Measurements from ENCODE around the gene CRNN. TPM values are rescaled to one million over a fixed set of nuclear protein-coding genes. Genes with fewer than 3 reads are reported as not detected.

CRNN gene
- polyA plus RNA-seq, 2 of the 4 experiments (the other 2 are of a cell fraction): not detected

DNA sequence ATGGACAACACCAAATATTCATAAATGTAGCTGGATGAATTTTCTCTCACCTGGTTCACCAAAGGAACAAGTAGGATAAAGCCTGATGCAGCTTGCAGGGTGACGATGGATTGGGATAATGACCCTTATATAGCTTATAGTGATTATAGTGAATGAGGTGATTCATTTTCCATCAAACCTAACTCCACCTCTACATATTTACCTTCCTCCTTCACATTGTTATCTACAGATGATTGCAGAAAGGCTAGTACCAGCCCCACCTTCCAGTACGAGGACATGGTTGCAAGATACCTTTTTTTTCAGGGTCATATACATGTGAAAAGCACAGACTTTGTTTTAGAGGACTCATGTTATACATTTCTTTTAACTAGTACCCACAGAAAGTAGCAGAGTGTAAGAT is 54.2 kb downstream of the CRNN start, which contains the start of gene FLG2:
Gene FLG2 (minus strand): TSS at position 101 of the 400 bp plus-strand sequence. CDS start 1,122 bp downstream, outside the sequence.
- CTCF ChIA-PET: interaction anchor here (0.9 to 1.4 kb wide), 4 partner anchors 12 to 174 kb away, joined by 3 to 5 read pairs (median 4); no protein-coding TSS in a partner anchor
- 33% methylated on average over 2 of the region's 2 CpGs for WGBS (ENCODE audit: missing lambda C conversion rate)
- FAIRE-seq (no peak), ATAC-seq (no peak), DNase-seq (ENCODE audit: low read depth in 1 of 2, low spot score in 1 of 2) (no peak)
- Histone ChIP-seq H3K4me2 (no peak within 1 kb of the TSS), H3K27ac (no peak within 1 kb of the TSS), H3K4me3 (no peak within 1 kb of the TSS), H3K9me3 (no peaks in the 10 kb centered on the region), H3K4me1 (no peaks in the 10 kb centered on the region)
- POLR2A ChIA-PET: no interaction called here
- TF ChIP-seq JUNB (IDR thresholded peaks at IDR 0.05) (no peak), HOXA7 (CRISPR knock-in tag; IDR thresholded peaks at IDR 0.05) (no peak), ZSCAN20 (CRISPR knock-in tag; IDR thresholded peaks at IDR 0.05) (no peak), EHF (CRISPR knock-in tag; IDR thresholded peaks at IDR 0.05) (no peak), RNF2 (IDR thresholded peaks at IDR 0.05; ENCODE audit: borderline replicate concordance, low read depth) (no peak), POLR2A (IDR thresholded peaks at IDR 0.05; ENCODE audit: low read length) (no peak), POLR2AphosphoS2 (conservative IDR thresholded peaks at IDR 0.05; ENCODE audit: low read length) (no peak), JUN (IDR thresholded peaks at IDR 0.05) (no peak), FOXS1 (CRISPR knock-in tag; IDR thresholded peaks at IDR 0.05) (no peak), E2F6 (IDR thresholded peaks at IDR 0.05; ENCODE audit: borderline replicate concordance, low read depth) (no peak), RARB (CRISPR knock-in tag; IDR thresholded peaks at IDR 0.05) (no peak), TP53 (CRISPR knock-in tag; IDR thresholded peaks at IDR 0.05) (no peak), ZNF302 (CRISPR knock-in tag; IDR thresholded peaks at IDR 0.05) (no peak)

Small RNAs within 50 kb of the gene (small RNA-seq; reads per million reads assigned to genes)
- 0 reads per million in 6 experiments for gene HMGN3P1

Other genes with a start within 250 kb of the CRNN start
- gene HRNR, start 190.1 kb downstream of the CRNN start, polyA plus RNA-seq (2011; rRNA removed): not detected in 2 replicates
- gene HRNR, start 190.1 kb downstream of the CRNN start, polyA plus RNA-seq (2017; fragmentation: RNase III; extraction: RNeasy Plus Mini Kit Qiagen cat#74134 plus additional on column Dnase treatment): not detected in 3 replicates
- gene FLG, start 89.0 kb downstream of the CRNN start, polyA plus RNA-seq (2011; rRNA removed): under 0.01 TPM in 1 of 2 replicates, not detected in the other
- 0.01 to 0.03 TPM (median 0.01 TPM) in 3 replicates for gene FLG, start 89.0 kb downstream of the CRNN start, polyA plus RNA-seq (2017; fragmentation: RNase III; extraction: RNeasy Plus Mini Kit Qiagen cat#74134 plus additional on column Dnase treatment)
- gene FLG2, start 54.3 kb downstream of the CRNN start, polyA plus RNA-seq (2011; rRNA removed): not detected in 2 replicates
- gene FLG2, start 54.3 kb downstream of the CRNN start, polyA plus RNA-seq (2017; fragmentation: RNase III; extraction: RNeasy Plus Mini Kit Qiagen cat#74134 plus additional on column Dnase treatment): not detected in 3 replicates
- gene LCE5A, start 96.5 kb upstream of the CRNN start, polyA plus RNA-seq (2011; rRNA removed): not detected in 2 replicates
- not detected in 3 replicates for gene LCE5A, start 96.5 kb upstream of the CRNN start, polyA plus RNA-seq (2017; fragmentation: RNase III; extraction: RNeasy Plus Mini Kit Qiagen cat#74134 plus additional on column Dnase treatment)
- 0.47 and 0.50 TPM in 2 replicates for gene CRCT1, start 100.2 kb upstream of the CRNN start, polyA plus RNA-seq (2011; rRNA removed)
- gene CRCT1, start 100.2 kb upstream of the CRNN start, polyA plus RNA-seq (2017; fragmentation: RNase III; extraction: RNeasy Plus Mini Kit Qiagen cat#74134 plus additional on column Dnase treatment): 0.14 TPM in 1 of 3 replicates, not detected in the others
- not detected in 2 replicates for gene LCE3E, start 152.5 kb upstream of the CRNN start, polyA plus RNA-seq (2011; rRNA removed)
- not detected in 3 replicates for gene LCE3E, start 152.5 kb upstream of the CRNN start, polyA plus RNA-seq (2017; fragmentation: RNase III; extraction: RNeasy Plus Mini Kit Qiagen cat#74134 plus additional on column Dnase treatment)
- gene LCE3D, start 166.3 kb upstream of the CRNN start, polyA plus RNA-seq (2011; rRNA removed): 0.23 and 0.36 TPM in 2 replicates
- 0.18 to 0.39 TPM (median 0.18 TPM) in 3 replicates for gene LCE3D, start 166.3 kb upstream of the CRNN start, polyA plus RNA-seq (2017; fragmentation: RNase III; extraction: RNeasy Plus Mini Kit Qiagen cat#74134 plus additional on column Dnase treatment)
- gene LCE3C, start 186.0 kb upstream of the CRNN start, polyA plus RNA-seq (2011; rRNA removed): not detected in 2 replicates
- not detected in 3 replicates for gene LCE3C, start 186.0 kb upstream of the CRNN start, polyA plus RNA-seq (2017; fragmentation: RNase III; extraction: RNeasy Plus Mini Kit Qiagen cat#74134 plus additional on column Dnase treatment)
- gene LCE3B, start 199.5 kb upstream of the CRNN start, polyA plus RNA-seq (2011; rRNA removed): not detected in 2 replicates
- gene LCE3B, start 199.5 kb upstream of the CRNN start, polyA plus RNA-seq (2017; fragmentation: RNase III; extraction: RNeasy Plus Mini Kit Qiagen cat#74134 plus additional on column Dnase treatment): not detected in 3 replicates
- not detected in 2 replicates for gene LCE3A, start 208.8 kb upstream of the CRNN start, polyA plus RNA-seq (2011; rRNA removed)
- not detected in 3 replicates for gene LCE3A, start 208.8 kb upstream of the CRNN start, polyA plus RNA-seq (2017; fragmentation: RNase III; extraction: RNeasy Plus Mini Kit Qiagen cat#74134 plus additional on column Dnase treatment)
- gene LCE2D, start 249.1 kb upstream of the CRNN start, polyA plus RNA-seq (2011; rRNA removed): not detected in 2 replicates
- gene LCE2D, start 249.1 kb upstream of the CRNN start, polyA plus RNA-seq (2017; fragmentation: RNase III; extraction: RNeasy Plus Mini Kit Qiagen cat#74134 plus additional on column Dnase treatment): not detected in 3 replicates

All from A549 (cell line).